Mammary epithelial cell (primary cell): ENCODE data around the gene TOP3A.

Experiments used
- EZH2 ChIP-seq: IDR thresholded peaks from 2 replicates; pipeline ENCODE4 v1.6.1; 2012; ENCODE audit warnings: low read length, inconsistent platforms, borderline replicate concordance
- TF ChIP-seq, protein P1 (sequence below), 2 donors: IDR thresholded peaks in 1 of 2; conservative IDR thresholded peaks in 1 of 2; 2 replicates each; pipeline ENCODE4 v1.5.1; 2011 to 2012; ENCODE audit warnings: inconsistent platforms in 2 of 2, low read length in 2 of 2, mild to moderate bottlenecking in 2 of 2, control low read depth in 1 of 2, low read depth in 1 of 2; ENCODE audit not compliant: insufficient read depth in 1 of 2; ENCODE audit errors: extremely low read depth in 1 of 2

DNA sequence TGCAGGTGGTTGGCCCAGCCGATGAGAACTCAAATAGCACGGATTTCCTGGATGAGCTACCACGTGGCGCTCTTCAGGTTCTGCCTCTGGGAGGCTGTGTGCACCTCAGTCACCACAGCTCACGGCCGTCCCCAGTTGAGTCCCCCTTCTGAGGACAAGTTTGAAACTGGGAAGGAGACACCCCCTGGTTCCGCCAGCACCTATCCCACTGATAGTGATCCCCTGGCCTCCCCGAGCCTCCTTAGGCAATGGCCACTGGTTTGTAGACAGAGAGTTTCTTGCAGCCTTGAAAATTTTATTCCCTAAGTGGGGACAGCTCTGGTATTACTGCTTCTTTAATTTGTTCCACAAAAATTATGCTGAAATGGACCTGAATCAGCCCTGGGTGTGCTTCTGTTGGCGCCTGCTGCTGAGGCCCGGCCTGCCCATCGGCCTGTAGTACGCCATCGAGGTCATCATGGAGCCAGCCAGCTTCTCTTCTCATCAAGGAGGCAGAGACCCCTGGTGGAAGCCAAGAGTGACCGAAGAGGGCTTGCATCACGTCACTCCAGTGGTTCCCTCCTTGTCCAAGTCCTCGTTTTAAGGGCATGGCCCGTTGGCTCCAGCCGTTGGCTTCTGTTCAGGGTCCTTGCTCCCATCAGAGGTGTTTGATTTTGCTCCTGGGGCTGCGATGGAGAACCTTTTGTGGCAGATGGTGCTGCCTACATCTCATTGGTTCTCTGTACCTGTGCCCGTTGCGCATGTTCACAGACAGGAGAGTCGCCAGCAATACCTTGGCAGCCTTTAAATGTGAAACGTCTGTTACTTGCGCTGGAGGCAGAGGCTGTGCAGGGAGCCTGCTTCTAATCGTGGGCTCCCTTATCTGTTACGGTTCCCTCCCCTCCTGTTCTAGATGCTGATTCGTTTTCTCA is 9.6 kb upstream of the TOP3A start:
- TF ChIP-seq, protein P1, sequence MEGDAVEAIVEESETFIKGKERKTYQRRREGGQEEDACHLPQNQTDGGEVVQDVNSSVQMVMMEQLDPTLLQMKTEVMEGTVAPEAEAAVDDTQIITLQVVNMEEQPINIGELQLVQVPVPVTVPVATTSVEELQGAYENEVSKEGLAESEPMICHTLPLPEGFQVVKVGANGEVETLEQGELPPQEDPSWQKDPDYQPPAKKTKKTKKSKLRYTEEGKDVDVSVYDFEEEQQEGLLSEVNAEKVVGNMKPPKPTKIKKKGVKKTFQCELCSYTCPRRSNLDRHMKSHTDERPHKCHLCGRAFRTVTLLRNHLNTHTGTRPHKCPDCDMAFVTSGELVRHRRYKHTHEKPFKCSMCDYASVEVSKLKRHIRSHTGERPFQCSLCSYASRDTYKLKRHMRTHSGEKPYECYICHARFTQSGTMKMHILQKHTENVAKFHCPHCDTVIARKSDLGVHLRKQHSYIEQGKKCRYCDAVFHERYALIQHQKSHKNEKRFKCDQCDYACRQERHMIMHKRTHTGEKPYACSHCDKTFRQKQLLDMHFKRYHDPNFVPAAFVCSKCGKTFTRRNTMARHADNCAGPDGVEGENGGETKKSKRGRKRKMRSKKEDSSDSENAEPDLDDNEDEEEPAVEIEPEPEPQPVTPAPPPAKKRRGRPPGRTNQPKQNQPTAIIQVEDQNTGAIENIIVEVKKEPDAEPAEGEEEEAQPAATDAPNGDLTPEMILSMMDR (conservative IDR thresholded peaks at IDR 0.05 in 1 of 2, IDR thresholded peaks at IDR 0.05 in 1 of 2; ENCODE audit: extremely low read depth in 1 of 2, insufficient read depth in 1 of 2, low read depth in 1 of 2, low read length in 2 of 2), result no peak
- no peak for TF ChIP-seq EZH2
